Cerebellar cortex (tissue), 1 donor: ENCODE results near the gene PSMA1.

ENCODE experiments used
- DNase-seq: peaks from one replicate; pipeline ENCODE4 v3.0.0-alpha.2; 2015; ENCODE audit warnings: low spot score

Gene PSMA1

DNA sequence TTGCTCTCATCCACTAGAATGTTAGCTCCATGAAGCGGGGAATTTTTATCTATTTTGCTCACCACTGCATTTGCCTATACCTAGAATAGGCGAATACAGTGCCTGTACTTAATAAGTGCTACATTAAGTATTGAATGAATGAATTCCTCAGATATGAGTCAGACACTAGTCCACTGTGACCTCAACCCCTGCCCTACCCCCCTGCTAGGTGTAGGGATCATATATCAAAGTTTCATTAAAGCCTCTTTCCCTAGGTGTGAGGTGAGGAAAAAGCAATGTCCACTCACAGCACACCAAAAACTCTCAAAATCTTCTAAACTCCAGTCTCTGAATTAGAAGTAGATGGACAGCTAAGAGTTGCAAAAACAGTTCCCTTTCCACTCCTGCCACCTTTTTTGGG, 9.8 kb upstream of the PSMA1 start:
- no peak for DNase-seq

DNA sequence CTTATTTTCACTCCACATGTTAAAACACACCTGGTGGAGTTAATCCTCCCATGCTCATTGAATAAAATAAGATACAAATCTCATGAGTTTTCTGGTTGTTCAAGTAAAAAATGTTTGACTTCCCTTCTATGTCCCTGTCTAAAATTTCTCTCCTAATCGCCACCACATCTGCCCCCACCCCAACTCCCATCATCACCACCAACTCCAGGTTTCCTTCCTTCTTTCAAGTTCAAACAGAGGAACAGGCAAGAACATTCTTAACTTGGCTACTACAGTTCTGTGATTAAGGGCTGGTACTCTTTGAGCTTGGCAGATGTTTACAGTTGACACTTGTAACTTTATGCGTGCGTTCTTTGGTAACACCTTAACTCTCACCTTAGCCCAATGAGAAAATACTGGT, 9.1 kb upstream of the PSMA1 start:
- DNase-seq: no peak

DNA sequence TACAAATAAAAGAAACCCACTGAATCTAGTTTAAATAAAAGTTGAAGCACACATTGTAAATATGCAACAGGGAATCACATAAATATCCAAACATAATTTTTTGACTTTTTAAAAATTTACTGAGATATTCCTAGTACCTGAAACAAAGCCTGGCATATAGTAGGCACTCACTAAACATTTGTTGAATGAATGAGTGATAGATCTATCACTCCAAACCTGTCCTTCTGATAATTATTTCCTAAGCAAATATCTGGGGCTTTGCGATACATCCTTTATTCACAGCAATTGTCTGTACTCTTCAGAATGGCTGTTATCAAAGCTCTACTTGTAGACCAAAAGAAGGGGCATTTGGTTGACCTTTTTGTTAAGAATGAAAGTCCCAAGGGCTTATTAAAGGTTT, 2.6 kb upstream of the PSMA1 start:
- DNase-seq: no peak

DNA sequence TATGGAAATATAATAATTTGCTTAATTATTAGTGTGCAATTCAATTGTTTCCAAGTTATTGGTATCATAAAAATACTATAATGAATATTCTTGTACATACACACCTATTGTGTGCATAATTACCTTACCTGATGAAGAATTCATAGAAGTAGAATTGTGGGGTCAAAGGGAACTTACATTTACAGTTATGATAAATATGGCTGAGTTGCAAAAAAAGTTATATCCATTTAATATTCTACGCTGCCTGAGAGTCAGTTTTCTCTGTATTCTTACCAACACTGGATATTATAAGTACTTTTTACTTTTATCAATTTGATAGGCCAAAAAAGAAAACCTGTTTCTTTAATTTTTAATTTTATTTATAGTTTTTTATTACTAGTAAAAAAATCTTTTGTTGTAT, 2.1 kb upstream of the PSMA1 start:
- no peak for DNase-seq

DNA sequence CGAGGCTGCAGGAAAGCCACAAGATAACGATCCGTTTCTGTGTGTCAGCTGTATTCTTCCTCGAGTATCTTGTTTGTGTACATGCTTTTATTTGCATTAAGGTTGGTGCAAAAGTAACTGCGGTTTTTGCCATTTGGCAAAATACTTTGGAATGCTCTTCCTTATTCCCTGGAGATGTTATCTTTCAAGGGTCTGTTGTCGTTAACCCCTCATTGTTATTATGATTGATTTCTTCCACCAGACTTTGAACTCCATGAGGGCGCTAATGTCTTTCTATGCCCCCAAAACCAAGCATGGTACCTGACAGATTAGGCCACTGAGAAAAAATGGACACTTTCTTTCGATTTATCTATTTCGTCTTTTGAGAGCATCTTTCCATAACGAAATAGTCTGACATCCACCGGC, 563 bp upstream of the PSMA1 start:
- DNase-seq: no peak

- no peak for DNase-seq
These were observed 629 bp downstream of the PSMA1 start for GRCh38 chr11:14519597-14519916.

DNA sequence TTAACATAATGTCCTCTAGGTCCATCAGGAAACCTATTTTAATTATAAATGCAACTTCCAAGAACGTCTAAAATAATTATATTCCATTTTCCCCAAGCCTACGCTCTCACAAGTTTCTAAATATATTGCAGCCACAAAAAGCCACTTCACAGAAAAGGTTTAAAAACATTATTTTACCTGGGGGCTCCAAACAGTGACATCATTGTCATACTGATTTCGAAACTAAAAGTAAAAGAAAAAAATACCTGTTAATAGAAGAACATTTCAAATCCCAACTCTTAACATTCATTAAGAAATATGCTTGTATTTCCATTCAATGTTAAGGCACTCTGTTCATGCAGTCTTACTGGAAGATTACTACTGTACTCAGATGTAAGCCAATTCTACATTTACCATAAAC, 1.4 kb downstream of the PSMA1 start:
- no peak for DNase-seq

GRCh38 chr11:14513800-14514199, 6.4 kb downstream of the PSMA1 start:
- no peak for DNase-seq

DNA sequence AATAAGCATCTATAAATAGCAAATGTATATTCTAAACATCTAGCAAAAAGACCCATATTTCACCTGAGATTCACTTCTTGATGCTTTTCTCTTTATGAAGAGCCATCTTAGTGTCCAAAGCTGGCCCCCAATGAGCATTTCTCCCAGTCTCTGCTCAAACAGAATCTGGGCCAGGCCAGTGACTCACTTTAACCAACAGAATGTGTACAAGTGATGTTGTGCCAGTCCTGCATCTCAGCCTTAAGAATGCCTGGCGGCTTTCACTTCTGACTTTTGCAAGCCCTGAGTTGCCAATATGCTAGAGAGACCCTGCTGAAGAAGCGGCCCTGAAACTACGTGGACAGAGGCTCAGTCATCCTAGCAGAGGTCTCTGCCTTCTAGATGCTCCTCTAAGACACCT, 13.7 kb downstream of the PSMA1 start:
- no peak for DNase-seq

- DNase-seq: peak; percentile 29
These were observed 17.2 kb downstream of the PSMA1 start for GRCh38 chr11:14503023-14503422.

DNA sequence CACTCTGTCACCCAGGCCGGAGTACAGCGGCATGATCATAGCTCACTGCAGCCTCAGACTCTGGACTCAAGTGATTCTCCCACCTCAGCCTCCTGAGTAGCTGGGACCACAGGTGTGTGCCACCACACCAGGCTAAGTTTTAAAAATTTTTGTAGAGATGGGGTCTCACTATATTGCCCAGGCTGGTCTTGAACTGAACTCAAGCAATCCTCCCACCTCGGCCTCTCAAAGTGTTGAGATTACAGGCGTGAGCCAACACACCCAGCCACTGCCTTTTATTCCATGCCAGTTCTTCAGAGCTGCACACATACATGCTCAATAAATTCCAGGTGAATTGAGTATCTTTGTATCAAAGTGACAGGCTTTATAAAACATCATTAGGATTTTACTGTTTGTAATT, 18.1 kb downstream of the PSMA1 start:
- DNase-seq: no peak

DNA sequence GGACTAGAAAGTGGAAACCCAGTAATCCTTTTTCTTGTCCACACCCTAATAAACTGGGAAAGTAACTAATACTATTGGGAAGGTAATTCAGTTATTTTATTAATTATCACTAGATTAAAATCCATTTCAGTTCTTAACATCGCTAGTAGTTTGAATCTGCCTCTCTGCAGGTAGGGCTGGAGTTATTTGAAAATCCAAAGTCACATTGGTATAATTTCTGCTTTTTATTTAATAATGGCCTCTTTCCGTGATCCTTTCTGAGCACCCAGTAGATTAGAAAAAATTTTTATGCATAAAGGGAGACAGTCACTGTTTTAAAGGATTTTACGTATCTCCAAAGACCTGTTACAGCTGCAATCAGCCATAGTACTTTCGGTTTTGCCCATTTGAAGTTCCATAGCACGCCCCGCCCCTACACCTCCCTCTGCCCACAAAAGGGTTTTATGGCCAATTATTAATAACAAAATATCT, 20.0 kb downstream of the PSMA1 start:
- peak; percentile 35 for DNase-seq

DNA sequence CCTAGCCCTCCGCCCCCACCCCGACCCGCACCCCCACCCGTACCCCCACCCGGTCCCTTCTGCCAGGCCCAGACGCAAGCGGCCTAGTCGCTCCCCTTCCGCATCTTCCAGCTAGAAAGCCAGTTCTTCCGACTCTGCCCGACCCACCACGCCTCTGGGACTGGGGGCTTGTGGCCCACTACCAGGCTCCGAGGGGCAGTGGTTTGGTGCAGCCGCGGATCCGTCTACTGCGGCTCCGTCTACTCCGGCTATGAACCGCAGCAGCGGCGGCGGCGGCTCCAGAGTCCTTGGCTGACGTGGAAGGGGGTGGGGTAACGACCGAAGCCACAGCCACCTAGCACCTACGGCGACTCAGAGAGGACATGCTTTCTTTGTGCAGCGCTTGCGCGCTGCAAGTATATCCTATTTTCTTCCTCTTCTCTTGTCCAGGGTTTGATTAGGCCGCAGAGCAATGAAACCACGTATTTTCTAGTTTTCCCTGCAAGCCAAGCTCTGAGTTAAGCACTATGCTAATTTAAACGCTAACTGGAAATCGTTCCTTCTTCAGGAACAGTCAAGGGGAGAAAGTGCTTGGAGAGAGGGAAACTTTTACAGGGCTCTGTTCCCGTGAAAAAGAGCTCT, 20.5 kb downstream of the PSMA1 start, which contains the start of gene COPB1:
Gene COPB1, minus strand, starts transcription at position 252 of the 621 bp plus-strand sequence. CDS start 883 bp downstream, outside the sequence.
- peak; percentile 94 for DNase-seq

- DNase-seq: peak; percentile 10
These were observed 21.0 kb downstream of the PSMA1 start for GRCh38 chr11:14499178-14499559.

DNA sequence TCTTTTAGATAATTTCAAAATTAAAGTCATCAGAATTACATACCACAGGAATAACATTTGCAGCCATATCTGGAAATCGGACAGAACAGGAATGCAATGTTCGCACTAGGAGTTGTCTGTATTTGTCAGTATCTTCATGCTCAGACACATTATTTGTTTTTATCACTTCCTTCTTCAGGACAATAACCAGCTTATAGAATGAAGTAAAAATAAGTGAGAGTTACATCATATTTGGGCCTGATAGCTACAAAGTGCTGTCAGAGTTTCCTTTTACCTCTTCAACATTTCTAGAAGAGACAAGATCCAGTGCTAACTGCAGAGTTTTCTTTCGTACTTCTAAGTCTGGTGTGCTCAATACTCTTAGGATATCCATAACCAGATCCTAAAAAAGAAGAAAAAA, 39.5 kb downstream of the PSMA1 start:
- DNase-seq: no peak

DNA sequence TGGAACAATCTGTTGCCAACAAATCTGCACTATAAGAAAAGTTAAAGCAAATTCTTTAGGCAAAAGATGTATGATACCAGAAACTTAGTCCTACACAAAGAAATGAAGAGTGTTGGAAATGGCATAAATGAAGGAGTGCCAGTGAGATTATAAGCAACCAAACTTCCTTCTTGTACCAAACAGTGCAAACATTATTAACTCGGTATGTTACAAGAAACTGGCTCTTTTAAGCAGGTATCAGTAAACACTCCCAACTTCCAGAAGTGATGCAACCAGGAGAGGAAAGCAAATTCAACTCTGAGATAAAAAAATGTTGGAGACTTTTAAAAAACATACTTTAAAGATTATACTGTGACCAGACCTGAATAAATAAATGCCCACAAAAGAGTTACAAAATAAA, 49.1 kb downstream of the PSMA1 start:
- DNase-seq: no peak

DNA sequence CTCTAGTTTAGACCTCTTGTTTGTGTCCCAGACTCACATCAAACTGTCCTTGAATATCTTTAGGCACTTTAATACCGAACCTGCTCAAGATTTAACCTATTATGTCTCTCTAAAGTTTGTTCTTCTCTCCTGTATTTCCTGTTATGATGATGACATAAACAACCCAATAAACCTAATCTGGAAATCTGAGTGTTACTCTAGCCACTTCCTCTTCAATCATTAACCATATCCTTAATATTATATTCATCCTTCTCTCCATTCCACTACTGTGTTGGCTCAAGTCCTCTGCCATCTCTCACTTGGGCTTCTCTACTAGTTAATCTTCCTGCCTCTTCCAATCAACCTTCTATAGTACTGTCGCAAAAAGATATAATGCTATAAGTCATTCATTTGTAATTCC, 56.6 kb downstream of the PSMA1 start:
- no peak for DNase-seq

DNA sequence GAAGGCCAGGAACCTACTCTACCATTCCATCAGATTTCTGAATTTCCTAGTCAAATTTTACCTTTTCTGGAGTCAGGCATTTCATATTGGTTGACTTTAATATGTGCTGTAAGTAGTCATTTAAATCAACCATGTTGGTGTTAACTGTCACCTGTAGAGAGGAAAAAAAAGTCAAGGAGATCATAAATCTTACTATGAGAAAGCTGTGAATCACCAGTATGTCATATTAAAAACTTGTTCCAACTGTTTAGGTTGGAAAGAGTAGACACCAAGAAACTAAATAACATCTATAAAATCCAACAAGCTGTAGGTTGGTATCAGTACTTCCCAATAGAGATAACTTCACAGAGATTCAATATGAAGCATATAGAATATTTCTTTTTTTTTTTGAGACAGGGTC, 60.0 kb downstream of the PSMA1 start:
- DNase-seq: no peak

- no peak for DNase-seq
These were observed 61.8 kb downstream of the PSMA1 start for GRCh38 chr11:14458377-14458776.

DNA sequence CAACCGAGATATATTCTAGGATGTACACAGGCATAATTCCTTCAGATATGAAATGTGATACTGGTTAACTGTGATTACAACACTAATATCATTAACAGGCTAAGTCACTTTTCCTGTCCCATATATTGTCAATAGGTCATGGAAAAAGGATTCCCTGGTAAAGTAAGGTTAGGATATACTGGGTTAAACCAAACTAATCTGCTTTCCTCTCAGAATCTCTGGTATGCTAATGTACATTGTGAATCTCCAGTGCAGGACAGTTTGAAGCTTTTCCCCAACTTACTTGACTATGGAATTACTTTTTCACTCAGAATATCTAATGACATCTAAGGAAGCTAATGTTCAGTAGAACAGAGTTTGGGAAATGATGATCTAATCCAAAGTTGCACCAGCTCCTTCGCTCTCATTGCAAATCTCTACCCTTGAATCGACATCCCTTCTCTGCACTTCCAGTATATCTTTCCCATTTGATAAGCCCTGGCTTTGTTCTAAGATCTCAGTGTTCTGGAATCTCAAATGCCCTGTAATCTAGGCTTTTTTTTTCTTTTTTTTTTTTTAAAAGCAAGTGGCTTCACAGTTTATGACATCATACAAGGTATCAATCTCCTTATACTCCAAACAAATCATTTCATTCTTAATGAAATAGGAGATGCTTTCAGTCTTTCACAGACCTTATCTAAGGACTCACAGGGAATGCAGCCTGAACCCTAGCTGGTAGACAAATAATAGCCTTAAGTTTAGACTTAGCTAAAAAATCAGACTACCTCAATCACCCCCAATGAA, 64.3 kb downstream of the PSMA1 start:
- DNase-seq: peak; percentile 17
